ENCODE measurements around the gene TLCD2. TPM values are rescaled to one million over a fixed set of nuclear protein-coding genes. Genes with fewer than 3 reads are reported as not detected.
"Not testable (repeated sequence)": the region's sequence is repeated elsewhere in the genome, so short reads cannot be mapped to it uniquely, and the experiment has no call there.

The TLCD2 gene
- polyA plus RNA-seq, 1 experiment = 2.5 TPM

DNA sequence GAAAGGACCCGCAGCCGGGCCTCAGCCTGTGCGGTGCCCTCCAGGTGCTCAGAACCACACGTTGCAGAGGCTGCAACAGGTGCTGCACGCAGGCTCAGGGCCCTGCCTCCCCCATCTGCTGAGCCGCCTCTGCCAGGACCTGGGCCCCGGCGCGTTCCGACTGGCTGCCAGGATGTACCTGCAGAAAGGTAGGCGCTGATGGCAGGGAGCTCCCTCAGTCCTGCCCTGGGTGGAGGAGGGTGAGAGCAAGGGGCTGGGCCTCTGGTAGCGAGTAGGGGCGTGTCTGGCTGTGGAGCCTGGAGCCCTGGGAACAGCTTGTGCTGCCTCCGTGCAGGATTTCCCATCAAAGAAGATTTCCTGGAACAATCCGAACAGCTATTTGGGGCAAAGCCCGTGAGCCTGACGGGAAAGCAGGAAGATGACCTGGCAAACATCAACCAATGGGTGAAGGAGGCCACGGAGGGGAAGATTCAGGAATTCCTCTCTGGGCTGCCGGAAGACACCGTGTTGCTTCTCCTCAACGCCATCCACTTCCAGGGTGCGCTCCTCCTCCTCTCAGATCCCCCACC is 36.9 kb upstream of the TLCD2 start:
- no peak overlapping the region for H3K4me3 ChIP-seq (ENCODE audit: low read depth, low read length)
- ChIA-PET POLR2A (no interaction called here), CTCF (interaction anchor here (0.6 kb wide), 1 partner anchor 17 kb away, joined by 3 read pairs; no protein-coding TSS in a partner anchor)
- H3K36me3 ChIP-seq (ENCODE audit: control insufficient read depth, insufficient read depth, low read length) = no peaks in the 10 kb centered on the region
- H3K27me3 ChIP-seq (ENCODE audit: control insufficient read depth, insufficient read depth, low read length) = no peaks in the 10 kb centered on the region
- TF ChIP-seq CTCF (IDR thresholded peaks at IDR 0.05; ENCODE audit: insufficient read depth, low read depth, low read length) = no peak
- no peak for DNase-seq (ENCODE audit: low read depth)

DNA sequence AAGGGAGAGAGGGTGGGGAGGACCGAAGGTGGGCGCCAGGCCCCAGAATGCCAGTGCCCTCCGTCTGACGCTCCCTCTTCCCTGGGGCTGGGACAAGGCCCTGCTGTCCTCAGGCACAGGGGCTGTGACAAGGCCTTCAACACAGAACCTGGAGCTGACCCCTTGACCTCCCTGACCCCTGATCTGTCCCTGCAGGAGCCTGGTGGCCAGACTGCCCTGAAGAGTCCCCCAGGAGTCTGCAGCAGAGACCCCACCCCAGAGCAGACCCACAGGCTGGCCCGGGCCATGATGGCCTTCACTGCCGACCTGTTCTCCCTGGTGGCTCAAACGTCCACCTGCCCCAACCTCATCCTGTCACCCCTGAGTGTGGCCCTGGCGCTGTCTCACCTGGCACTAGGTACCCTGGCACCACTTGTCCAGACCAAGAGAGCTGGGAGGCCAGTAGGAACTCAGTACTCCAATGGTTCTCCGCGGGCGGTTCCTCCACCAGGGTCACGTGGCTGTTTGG is 35.4 kb upstream of the TLCD2 start:
- DNase-seq (ENCODE audit: low read depth) = no peak
- TF ChIP-seq CTCF (IDR thresholded peaks at IDR 0.05; ENCODE audit: insufficient read depth, low read depth, low read length) = no peak
- POLR2A ChIA-PET = no interaction called here
- no peaks in the 10 kb centered on the region for H3K27me3 ChIP-seq (ENCODE audit: control insufficient read depth, insufficient read depth, low read length)
- no peak overlapping the region for H3K4me3 ChIP-seq (ENCODE audit: low read depth, low read length)
- H3K36me3 ChIP-seq (ENCODE audit: control insufficient read depth, insufficient read depth, low read length) = no peaks in the 10 kb centered on the region
- CTCF ChIA-PET = no interaction called here

DNA sequence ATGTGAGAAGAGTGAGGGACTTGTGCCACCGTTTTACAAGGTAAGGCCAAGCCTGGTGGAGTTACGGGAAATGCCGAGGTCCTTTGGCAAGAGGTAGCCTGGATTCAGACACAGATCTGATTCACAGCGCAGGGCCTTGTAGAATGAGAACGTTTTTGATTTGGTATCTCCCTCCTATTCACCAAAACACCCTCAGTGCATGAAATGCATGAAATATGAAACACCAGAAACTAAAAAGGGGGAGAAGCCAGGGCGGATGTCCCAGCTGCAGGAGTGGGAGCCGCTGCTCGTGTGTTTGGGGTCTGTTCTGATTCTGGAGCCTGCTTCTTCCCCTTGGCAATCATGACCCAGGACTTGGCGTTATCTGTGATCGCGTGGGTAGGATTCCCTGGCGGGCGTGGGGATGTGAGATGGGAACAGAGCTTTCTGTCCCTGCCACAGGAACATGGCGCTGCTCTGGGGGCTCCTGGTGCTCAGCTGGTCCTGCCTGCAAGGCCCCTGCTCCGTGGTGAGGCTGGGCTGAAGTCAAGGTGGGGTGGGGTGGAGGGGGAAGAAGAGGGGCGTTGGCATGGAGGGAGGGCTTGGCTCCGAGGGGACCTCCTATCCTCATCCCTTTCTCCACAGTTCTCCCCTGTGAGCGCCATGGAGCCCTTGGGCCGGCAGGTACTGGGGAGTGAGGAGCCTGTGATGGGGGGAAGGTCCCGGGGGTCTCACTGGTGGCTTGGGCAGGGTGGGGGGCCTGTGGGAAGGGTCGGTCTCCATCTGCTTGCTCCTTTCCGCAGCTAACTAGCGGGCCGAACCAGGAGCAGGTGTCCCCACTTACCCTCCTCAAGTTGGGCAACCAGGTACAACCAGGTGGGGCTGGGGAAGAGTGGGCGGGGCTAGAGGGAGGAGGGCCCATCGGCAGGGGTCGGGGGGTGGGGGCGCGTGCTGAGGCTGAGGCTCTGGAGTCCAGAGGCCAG is 34.7 kb upstream of the TLCD2 start:
- POLR2A ChIA-PET = no interaction called here

DNA sequence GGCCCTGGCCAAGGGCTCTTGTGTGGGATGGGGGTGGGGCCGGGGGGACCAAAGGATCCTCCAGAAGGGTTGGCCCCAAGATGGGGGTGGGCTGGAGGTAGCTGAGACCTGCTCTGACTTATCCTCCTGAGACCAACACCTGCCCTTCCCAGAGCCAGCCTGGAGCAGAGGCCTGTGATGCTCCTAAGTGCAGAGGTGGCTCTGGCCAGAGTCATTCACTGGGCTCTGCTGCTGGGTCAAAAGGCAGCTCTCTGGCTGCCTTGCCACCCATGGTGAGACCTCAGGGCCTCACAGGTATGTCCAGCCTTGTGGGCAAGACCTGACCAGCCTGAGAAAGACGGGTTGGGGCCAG is 32.9 kb upstream of the TLCD2 start:
- Histone ChIP-seq H3K36me3 (ENCODE audit: control insufficient read depth, insufficient read depth, low read length) (no peaks in the 10 kb centered on the region), H3K4me3 (ENCODE audit: low read depth, low read length) (no peak overlapping the region), H3K27me3 (ENCODE audit: control insufficient read depth, insufficient read depth, low read length) (no peaks in the 10 kb centered on the region)
- no peak for TF ChIP-seq CTCF (IDR thresholded peaks at IDR 0.05; ENCODE audit: insufficient read depth, low read depth, low read length)
- no peak for DNase-seq (ENCODE audit: low read depth)
- ChIA-PET POLR2A (no interaction called here), CTCF (no interaction called here)

More for the DNA sequence above, 34.7 kb upstream of the TLCD2 start:
- DNase-seq (ENCODE audit: low read depth) = no peak
- CTCF ChIA-PET = no interaction called here
- H3K27me3 ChIP-seq (ENCODE audit: control insufficient read depth, insufficient read depth, low read length) = no peaks in the 10 kb centered on the region
- no peak for TF ChIP-seq CTCF (IDR thresholded peaks at IDR 0.05; ENCODE audit: insufficient read depth, low read depth, low read length)
- no peaks in the 10 kb centered on the region for H3K36me3 ChIP-seq (ENCODE audit: control insufficient read depth, insufficient read depth, low read length)
- H3K4me3 ChIP-seq (ENCODE audit: low read depth, low read length) = no peak overlapping the region

- Histone ChIP-seq H3K27me3 (ENCODE audit: control insufficient read depth, insufficient read depth, low read length) (no peaks in the 10 kb centered on the region), H3K36me3 (ENCODE audit: control insufficient read depth, insufficient read depth, low read length) (peaks cover 2% of the 10 kb centered on the region), H3K4me3 (ENCODE audit: low read depth, low read length) (no peak within 1 kb of the TSS)
- ChIA-PET CTCF (no interaction called here), POLR2A (no interaction called here)
- TF ChIP-seq CTCF (IDR thresholded peaks at IDR 0.05; ENCODE audit: insufficient read depth, low read depth, low read length) = no peak
- no peak for DNase-seq (ENCODE audit: low read depth)
Measured at GRCh38 chr17:1742371-1743087, 32.4 kb upstream of the TLCD2 start, which contains the start of gene SERPINF2. TSS of gene SERPINF2 (plus strand) at chr17:1742871. CDS start at chr17:1744996, 2,125 bp downstream.

DNA sequence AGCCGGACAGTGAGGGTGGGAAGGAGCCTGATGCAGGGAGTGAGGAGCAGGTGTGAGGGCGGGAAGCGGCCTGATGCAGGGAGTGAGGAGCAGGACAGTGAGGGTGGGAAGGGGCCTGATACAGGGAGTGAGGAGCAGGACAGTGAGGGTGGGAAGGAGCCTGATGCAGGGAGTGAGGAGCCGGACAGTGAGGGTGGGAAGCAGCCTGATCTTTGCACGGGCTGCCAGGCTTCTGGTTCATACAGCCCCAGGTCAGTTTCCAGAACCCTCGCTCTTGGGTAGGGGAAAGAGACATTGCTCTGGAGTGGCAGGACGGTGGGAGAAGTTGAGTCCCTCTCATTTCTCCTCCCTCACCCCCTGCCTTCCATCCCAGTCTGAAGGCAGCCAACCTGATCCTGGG is 31.7 kb upstream of the TLCD2 start:
- H3K36me3 ChIP-seq (ENCODE audit: control insufficient read depth, insufficient read depth, low read length); H3K27me3 ChIP-seq (ENCODE audit: control insufficient read depth, insufficient read depth, low read length); DNase-seq (ENCODE audit: low read depth); POLR2A ChIA-PET; H3K4me3 ChIP-seq (ENCODE audit: low read depth, low read length); CTCF ChIA-PET: not testable (repeated sequence)

All from BJ (cell line).